ENCODE measurements around the gene PEX26.
"Not testable (repeated sequence)": the region's sequence is repeated elsewhere in the genome, so short reads cannot be mapped to it uniquely, and the experiment has no call there.

PEX26 gene

DNA sequence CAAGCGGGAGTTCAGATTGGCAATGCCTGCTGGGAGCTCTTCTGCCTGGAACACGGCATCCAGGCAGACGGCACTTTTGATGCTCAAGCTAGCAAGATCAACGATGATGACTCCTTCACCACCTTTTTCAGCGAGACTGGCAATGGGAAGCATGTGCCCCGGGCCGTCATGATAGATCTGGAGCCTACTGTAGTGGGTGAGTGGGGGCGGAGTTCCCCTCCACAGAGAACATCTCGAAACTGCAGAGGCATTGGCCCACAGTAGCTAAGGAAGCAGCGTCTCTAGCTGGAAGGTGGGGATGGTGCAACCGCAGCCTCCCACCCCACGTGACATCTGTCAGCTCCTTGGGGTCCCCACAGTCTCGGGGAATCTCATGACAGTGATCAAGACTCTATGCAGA lies 43.7 kb downstream of the PEX26 start:
- no peak for DNase-seq

DNA sequence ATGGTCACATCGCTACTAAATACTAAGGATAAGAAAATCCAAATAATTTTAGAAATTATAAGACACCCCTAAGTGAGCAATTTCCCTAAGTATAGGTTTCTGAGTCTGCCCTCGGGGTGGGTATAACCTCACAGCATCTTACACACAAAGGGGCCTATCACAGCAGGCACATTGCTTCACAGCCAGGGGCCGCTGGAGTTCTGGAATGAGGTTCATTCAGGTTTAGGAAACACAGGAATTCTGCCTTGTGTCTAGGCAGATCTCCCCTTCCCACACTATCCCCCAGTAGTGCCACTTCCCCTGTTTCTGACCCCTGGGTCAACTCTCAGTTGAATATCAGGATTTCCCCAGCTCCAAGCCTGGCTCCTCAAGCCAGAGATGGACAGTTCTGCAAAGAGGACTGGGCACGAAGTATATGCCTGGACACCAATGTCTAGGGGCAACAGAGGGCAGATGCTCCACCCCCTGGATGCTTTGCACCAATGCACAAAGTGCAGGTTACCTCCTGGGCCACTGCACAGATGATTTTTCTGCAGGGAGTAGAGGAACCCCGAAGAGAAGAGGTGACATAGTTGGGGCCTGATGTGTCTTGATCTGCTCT lies 44.3 kb downstream of the PEX26 start:
- DNase-seq, result no peak

DNA sequence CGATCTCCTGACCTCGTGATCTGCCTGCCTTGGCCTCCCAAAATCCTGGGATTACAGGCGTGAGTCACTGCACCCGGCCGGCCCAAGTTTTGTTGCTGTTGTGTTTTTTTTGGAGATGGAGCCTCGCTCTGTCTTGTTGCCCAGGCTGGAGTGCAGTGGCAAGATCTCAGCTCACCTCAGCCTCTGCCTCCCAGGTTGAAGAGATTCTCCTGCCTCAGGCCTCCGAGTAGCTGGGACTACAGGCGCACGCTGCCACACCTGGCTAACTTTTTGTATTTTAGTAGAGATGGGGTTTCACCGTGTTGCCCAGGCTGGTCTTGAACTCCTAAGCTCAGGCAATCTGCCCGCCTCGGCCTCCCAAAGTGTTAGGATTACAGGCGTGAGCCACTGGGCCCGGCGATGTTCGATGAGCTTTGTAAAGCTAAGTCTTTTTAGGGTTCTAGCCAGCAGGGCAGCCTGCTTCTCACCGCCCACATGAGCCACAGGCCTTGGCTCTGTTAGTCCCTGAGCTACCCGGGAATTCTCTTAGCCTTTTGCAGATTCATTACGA lies 45.8 kb downstream of the PEX26 start:
- DNase-seq, result not testable (repeated sequence)

DNA sequence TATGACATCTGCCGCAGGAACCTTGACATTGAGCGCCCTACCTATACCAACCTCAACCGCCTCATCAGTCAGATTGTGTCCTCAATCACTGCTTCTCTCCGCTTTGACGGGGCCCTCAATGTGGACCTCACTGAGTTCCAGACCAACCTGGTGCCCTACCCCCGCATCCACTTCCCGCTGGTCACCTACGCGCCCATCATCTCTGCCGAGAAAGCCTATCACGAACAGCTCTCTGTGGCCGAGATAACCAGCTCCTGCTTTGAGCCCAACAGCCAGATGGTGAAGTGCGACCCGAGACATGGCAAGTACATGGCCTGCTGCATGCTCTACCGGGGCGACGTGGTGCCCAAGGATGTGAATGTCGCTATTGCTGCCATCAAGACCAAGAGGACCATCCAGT lies 48.8 kb downstream of the PEX26 start:
- no peak for DNase-seq

DNA sequence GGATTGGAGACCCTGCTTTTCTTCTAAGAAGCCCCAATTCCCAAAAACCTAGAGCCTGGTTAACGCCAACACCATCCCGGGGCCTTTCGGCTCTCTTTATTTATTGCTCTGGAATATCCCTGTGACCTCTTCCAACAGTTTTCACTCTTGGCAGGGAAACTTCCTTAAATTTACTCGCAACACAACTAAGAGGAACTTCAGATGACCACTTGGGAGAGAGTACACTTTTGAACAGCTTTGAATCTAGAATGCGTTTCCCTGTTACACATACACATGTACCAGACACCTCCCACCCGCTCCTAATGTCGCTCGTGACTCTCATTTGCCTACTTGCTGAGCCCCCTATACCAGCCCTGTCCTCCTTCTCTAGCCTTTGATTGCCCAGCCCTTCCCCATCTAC lies 52.2 kb downstream of the PEX26 start:
- no peak for DNase-seq

DNA sequence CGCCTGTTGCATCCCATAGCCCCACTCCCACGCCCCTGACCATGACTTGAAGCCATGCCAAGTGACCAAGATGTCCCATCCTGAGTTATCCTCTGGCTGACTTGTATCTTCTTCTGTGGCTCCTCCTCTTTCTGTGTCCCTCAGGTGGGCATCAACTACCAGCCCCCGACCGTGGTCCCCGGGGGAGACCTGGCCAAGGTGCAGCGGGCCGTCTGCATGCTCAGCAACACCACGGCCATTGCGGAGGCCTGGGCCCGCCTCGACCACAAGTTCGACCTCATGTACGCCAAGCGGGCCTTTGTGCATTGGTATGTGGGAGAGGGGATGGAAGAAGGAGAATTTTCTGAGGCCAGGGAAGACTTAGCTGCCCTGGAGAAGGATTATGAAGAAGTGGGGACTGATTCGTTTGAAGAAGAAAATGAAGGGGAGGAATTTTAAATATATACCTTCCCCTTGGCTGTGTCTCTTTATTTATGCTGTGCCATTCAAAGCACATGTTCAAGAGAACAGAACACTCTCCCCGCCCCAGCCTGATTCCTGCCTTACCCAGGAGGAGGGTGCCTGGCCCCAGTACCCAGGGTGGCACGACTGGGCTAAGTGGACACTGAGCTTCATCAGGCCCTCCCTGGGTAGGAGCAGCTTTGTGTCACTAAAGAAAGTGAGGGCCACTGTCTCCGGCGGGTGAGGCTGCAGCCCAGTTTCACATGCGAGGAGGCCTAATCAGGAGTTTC lies 53.1 kb downstream of the PEX26 start:
- DNase-seq, result no peak

DNA sequence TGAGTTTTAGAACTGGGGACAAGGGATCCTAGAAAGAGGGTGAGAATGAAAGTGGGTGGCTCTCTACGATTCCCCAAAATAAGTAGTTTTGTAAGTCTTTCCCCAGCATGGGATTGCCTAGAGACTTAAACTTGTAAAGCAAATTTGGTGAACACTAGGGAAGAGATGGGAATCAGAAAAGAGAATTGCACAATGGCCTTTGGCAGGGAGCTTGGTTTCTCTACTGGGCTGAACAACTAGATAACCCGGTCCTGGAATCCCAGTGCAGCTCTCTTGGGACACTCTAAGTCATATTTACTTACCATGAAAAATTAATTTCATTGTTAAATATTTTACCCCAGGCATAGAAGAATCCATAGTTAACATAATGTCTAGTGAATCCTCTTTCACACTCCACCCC lies 55.7 kb downstream of the PEX26 start:
- no peak for DNase-seq

DNA sequence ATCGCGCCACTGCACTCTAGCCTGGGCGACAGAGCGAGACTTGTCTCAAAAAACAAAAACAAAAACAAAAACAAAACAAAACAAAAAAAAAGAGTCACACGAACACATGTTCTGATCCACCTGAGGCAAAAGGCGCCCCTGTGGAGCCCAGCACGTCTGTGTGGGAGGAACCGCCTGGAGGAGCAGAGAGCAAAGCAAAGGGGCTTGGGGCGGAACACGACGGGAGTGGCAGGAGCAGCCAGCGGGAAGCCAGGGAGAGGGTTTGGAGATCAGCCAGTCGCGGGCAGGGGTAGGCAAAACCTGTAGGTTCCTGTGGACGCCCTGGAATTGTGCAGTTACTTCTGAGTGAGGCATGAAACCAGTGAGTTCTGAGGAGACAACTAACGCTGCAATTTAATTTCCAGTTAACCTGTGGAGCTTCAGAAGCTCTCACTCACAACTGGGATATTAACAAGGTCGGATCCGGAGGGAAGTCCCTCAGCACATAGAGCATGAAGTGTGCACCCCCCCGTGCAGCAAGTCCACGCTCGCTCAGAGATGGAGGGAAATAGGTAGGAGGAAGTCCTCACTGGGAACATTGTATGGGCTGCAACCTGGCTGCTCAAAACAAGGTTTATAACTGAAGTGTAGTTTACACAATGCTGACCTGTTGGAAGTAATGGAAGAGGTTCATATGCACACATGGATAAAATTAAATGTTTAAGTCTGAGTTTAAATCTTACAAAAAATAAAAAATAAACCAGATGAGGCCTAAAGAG lies 59.0 kb downstream of the PEX26 start:
- no peak for DNase-seq

DNA sequence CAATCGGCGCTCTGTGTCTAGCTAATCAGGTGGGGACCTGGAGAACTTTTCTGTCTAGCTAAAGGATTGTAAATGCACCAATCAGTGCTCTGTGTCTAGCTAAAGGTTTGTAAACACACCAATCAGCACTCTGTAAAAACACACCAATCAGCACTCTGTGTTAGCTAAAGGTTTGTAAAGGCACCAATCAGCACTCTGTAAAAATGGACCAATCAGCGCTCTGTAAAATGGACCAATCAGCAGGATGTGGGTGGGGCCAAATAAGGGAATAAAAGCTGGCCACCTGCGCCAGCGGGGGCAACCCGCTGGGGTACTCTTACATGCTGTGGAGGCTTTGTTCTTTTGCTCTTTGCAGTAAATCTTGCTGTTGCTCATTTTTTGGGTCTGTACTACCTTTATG lies 63.2 kb downstream of the PEX26 start:
- not testable (repeated sequence) for DNase-seq

DNA sequence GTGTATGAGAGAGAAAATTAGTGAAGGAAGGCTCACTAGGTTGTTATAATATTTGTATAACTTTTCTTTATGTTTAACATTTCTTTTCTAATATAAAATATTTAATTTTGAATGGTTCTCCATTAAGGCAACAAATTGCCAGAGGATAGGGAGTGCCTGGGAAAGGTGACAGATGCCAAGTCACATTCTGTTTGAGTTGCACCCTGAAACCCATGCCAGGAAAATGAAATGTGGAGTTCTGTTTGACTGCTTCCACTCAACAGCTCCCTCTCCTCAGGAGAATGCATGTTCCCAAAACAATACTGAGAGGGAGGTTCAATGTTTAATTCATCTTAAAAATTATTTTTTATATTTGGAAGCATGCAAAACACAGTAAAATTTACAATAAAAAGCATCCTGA lies 66.3 kb downstream of the PEX26 start:
- DNase-seq, result no peak

DNA sequence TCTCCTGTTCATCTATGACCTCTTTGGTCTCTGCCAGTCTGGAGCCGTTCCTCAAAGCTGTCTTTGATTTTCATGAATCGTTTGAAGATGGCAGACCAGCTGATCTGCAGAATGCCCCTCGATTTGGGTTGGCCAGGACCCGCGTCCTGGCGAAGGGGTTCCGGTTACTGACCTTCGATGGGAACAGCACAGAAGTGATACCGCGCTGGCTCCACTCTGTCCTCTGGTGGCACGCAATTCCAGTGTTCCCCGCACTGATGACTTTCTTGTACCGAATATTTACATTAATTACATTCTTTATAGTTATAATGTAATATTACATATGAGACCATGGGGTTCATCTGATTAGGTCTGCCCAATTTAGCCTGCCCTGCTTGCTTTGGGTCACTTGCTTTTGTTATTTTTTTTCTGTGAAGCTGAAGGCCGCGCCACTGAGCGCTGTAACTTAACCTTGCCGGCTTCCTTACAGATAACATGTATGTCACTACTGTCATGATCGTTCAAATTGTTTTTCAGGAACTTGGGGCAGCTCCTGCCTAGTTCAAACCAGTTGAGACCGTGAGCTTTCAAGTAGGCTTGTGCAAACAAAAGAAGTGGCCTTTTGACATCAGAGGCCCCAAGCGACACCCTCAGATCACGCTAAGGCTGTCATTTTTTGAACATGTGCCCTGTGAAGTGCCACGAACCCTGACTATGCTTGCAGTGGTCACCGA lies 68.0 kb downstream of the PEX26 start:
- no peak for DNase-seq

DNA sequence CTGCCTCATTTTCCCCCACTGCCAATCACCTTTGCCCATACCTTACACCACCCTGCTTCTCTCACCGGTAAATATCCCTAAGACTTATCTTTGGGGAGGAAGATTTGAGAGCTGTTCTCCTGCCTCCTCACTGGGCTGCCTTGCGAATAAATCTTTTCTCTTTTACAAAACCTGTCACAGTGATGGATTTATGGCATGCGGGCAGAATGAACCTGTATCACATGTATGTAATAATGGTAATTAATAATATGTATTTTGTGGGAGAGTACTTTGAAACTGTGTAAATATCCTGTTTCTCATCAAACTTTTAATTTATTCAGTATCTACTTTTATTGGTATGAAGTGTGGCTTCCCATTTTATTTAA lies 68.6 kb downstream of the PEX26 start:
- DNase-seq, result no peak

DNA sequence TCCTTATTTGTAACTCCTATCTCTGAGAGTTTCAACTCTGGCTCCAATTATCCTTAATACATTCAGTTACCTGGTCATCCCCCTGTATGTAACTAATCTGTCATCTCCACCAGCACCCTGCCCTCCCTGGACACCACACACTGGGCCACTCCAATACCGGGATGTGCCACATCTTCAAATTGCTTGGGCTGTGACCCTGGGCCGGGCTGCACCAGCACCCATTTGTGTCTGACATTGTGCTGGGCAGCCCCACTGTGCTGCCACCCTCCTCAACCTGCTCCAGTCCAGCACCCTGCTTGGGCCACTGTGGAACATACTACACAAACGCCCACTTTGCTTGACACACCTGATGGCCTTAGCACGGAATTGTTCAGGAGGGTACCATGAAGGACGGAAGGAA lies 70.0 kb downstream of the PEX26 start:
- DNase-seq, result no peak

DNA sequence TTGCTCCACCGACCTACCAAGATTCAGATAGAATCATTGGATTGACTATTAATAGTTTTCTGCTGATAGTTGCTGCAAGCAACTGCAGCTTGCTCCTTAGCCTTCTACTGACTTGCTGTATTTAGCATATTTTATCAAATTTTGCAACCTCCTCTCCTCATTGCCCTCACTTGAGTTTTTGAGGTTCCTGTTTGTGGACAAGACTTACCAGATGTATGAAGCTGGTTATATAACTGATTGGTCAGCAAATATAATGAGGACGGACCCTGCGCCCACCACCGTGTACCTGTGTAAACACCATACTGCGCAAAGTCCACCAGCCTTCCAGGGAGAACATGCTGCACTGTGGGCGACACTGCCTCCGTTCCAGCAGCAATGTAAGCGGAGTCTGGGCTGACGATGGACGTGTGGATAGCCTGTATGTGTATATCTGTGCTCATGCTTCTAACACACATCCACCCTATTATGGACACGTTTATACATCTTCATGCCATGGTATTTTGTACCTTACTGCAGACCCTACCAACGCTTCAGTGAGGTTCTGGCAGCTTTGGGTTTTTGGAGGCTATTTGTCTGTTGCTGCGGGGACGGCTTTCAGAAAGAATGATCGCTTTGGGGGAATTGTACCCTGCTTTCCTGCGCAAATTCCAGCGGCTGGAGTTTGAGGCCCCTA lies 70.6 kb downstream of the PEX26 start:
- no peak for DNase-seq

DNA sequence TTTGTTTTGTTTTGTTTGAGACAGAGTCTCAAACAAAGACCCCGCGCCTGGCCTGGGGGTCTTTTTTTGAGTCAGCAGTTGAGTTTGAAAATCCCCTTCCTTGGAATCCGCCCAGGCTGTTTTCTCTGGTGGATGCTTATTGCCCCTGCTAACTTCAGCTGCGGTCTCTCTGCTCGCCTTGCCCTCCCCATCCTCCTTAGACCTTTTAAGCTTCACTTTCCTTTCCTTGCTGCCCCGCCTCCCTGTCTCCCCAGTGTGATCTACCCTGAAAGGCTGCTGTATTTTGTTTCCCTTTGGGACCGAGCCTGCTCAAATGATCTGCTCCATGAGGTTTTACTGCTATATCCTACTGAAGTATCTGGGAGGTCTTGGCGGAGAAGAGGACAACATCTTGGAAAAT lies 74.7 kb downstream of the PEX26 start:
- DNase-seq, result peak; percentile 46

DNA sequence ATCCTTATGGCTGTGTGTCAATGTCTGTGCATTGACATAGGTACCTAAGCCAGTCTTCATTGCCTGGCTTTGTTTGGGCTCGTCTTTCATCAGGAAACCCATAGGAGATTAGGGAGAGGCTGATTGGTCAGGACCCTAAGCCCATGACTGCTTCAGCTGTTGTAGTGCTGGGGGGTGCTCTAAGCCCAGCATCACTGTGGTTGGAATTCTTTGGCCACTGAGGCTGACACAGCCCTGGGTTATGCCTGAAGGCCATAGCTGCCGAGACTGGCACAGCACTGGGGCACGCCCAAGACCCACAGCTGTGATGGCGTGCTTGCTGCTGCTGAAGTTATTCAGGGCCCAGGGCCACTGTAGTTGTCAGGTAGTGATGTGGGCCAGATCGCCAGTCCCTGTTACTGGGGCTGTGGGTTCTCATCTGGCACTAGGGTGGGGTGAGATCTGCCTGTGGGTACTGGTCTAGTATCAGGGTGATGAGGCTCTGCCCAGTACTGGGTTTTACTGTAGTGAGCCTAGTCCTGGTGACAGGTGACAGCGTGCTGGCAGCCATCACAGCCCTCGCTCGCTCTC lies 77.1 kb downstream of the PEX26 start:
- DNase-seq, result no peak
